ENCODE data around the gene PBX3. TPM values are rescaled to one million over a fixed set of nuclear protein-coding genes. Genes with fewer than 3 reads are reported as not detected.

PBX3 gene
- total RNA-seq, 2 donors from 2014 or later = 15.1 to 21.1 TPM

- no peak for DNase-seq
- no peak for TF ChIP-seq CTCF (IDR thresholded peaks at IDR 0.05)
- Histone ChIP-seq H3K9me3 (no peaks in the 10 kb centered on the region), H3K9ac (ENCODE audit: low read depth in 2 of 2, low read length in 2 of 2) (no peak overlapping the region), H3K27ac (no peak overlapping the region), H3K36me3 (no peaks in the 10 kb centered on the region), H3K4me1 (no peaks in the 10 kb centered on the region), H3K27me3 (no peaks in the 10 kb centered on the region), H3K4me3 (no peak overlapping the region)
- intact Hi-C loops (cut with DNase I) = no loop called here
These were observed 14.6 kb upstream of the PBX3 start for GRCh38 chr9:125732562-125732961.

- H3K4me3 ChIP-seq = no peak overlapping the region
- H3K27me3 ChIP-seq = no peaks in the 10 kb centered on the region
- H3K9me3 ChIP-seq = no peaks in the 10 kb centered on the region
- H3K27ac ChIP-seq = no peak overlapping the region
- DNase-seq = no peak
- H3K36me3 ChIP-seq = no peaks in the 10 kb centered on the region
- intact Hi-C loops (cut with DNase I) = no loop called here
- H3K4me1 ChIP-seq = no peaks in the 10 kb centered on the region
- H3K9ac ChIP-seq (ENCODE audit: low read depth in 2 of 2, low read length in 2 of 2) = no peak overlapping the region
- no peak for TF ChIP-seq CTCF (IDR thresholded peaks at IDR 0.05)
These were observed 7.7 kb upstream of the PBX3 start for GRCh38 chr9:125739436-125739835.

- Histone ChIP-seq H3K9ac (ENCODE audit: low read depth in 2 of 2, low read length in 2 of 2) (no peak overlapping the region), H3K4me1 (no peaks in the 10 kb centered on the region), H3K9me3 (no peaks in the 10 kb centered on the region), H3K27ac (no peak overlapping the region), H3K4me3 (no peak overlapping the region), H3K36me3 (no peaks in the 10 kb centered on the region), H3K27me3 (no peaks in the 10 kb centered on the region)
- TF ChIP-seq CTCF (IDR thresholded peaks at IDR 0.05) = no peak
- intact Hi-C loops (cut with DNase I) = no loop called here
- DNase-seq = no peak
These were observed 4.5 kb upstream of the PBX3 start for GRCh38 chr9:125742657-125743056.

GRCh38 chr9:125743682-125744428, 3.3 kb upstream of the PBX3 start:
- no peak for TF ChIP-seq CTCF (IDR thresholded peaks at IDR 0.05)
- no peak for DNase-seq
- no peaks in the 10 kb centered on the region for H3K36me3 ChIP-seq
- H3K27ac ChIP-seq = no peak overlapping the region
- H3K27me3 ChIP-seq = no peaks in the 10 kb centered on the region
- no peaks in the 10 kb centered on the region for H3K9me3 ChIP-seq
- intact Hi-C loops (cut with DNase I) = no loop called here
- peaks cover 3% of the 10 kb centered on the region for H3K4me1 ChIP-seq
- no peak overlapping the region for H3K4me3 ChIP-seq
- no peak overlapping the region for H3K9ac ChIP-seq (ENCODE audit: low read depth in 2 of 2, low read length in 2 of 2)

GRCh38 chr9:125744616-125745015, 2.6 kb upstream of the PBX3 start:
- no peak for TF ChIP-seq CTCF (IDR thresholded peaks at IDR 0.05)
- Histone ChIP-seq H3K27ac (no peak overlapping the region), H3K4me3 (no peak overlapping the region), H3K9me3 (no peaks in the 10 kb centered on the region), H3K27me3 (no peaks in the 10 kb centered on the region), H3K9ac (ENCODE audit: low read depth in 2 of 2, low read length in 2 of 2) (no peak overlapping the region), H3K36me3 (no peaks in the 10 kb centered on the region), H3K4me1 (peaks cover 3% of the 10 kb centered on the region)
- intact Hi-C loops (cut with DNase I) = no loop called here
- no peak for DNase-seq
